Measurements from ENCODE around the gene RPUSD4. TPM values are rescaled to one million over a fixed set of nuclear protein-coding genes. Genes with fewer than 3 reads are reported as not detected.

RPUSD4 gene
- total and polyA plus RNA-seq, 9 of the 15 experiments (the other 6 are each of a cell fraction or from before 2014, with no cell fraction given) = 27.4 to 56.2 (median 44.6) TPM

DNA sequence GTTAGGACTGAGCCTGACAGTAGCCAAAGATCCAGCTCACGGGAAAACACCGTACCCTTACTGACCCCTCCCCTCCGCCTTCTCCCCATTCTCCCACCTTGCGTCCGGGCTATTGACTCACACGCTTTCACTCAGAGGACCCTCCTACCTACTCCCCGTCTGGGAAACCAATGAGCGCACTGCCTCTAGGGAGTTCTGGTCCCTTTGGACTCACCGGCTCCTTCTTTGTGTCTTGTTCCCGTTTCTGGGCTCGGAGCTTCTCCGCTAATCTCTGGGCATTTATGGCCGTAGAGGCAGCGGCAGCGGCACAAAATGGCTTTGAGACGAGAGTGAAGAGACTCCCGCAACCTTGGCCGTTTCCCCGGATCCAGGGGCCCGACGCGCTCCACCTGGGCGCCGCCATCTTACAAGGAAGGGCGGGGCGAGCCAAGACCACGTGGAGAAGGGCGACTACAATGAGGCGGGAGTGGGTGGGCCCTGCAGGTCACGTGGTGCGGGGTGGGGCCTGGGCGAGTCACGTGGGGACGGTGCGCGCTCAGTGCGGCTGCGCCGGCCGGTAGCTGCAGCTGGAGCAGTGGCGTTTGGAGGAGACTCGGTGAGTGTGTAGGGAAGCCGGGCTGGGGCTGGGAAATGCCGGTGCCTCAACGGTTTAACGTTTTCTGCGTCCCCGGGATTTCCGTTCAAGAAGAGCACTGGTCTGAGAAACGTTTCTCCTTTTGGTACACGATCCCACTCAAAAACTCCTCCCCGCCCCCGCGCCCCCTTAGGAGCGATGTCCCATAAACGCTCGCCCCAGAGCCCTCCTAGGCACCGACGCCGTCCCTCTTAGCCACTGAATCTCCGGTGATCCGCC is at the start of gene RPUSD4, which contains the start of gene FAM118B (continued):
- TF ChIP-seq NR1H2 (CRISPR knock-in tag; IDR thresholded peaks at IDR 0.05) (no peak), HSF4 (CRISPR knock-in tag; IDR thresholded peaks at IDR 0.05; ENCODE audit: borderline replicate concordance) (no peak), HBP1 (CRISPR knock-in tag; IDR thresholded peaks at IDR 0.05) (no peak), ZNF717 (CRISPR knock-in tag; IDR thresholded peaks at IDR 0.05) (no peak), RFX7 (CRISPR knock-in tag; IDR thresholded peaks at IDR 0.05) (no peak), RNF2 (IDR thresholded peaks at IDR 0.05) (peak; percentile 56; the same call in 1 of the 2 replicates), SUPT5H (IDR thresholded peaks at IDR 0.05) (peak; percentile 85), TCFL5 (CRISPR knock-in tag; conservative IDR thresholded peaks at IDR 0.05) (no peak), CCNT2 (IDR thresholded peaks at IDR 0.05; ENCODE audit: borderline replicate concordance, extremely low read depth, insufficient read length, low read depth, low read length) (peak; percentile 52), ZNF76 (CRISPR knock-in tag; IDR thresholded peaks at IDR 0.05; ENCODE audit: borderline replicate concordance) (peak; percentile 48; the same call in 1 of the 2 replicates), HMG20B (CRISPR knock-in tag; IDR thresholded peaks at IDR 0.05) (no peak), SIN3B (IDR thresholded peaks at IDR 0.05; ENCODE audit: low read depth) (peak; percentile 97), MED1 (CRISPR knock-in tag; IDR thresholded peaks at IDR 0.05; ENCODE audit: borderline replicate concordance) (no peak), STAT5B (CRISPR knock-in tag; IDR thresholded peaks at IDR 0.05) (no peak), TCF7L2 (IDR thresholded peaks at IDR 0.05; ENCODE audit: low read depth, low read length) (peak; percentile 17; the same call in 1 of the 2 replicates), SMARCB1 (IDR thresholded peaks at IDR 0.05; ENCODE audit: insufficient read length, low read depth) (no peak), ZNF3 (CRISPR knock-in tag; IDR thresholded peaks at IDR 0.05) (no peak), ZNF277 (CRISPR knock-in tag; IDR thresholded peaks at IDR 0.05; ENCODE audit: borderline replicate concordance) (no peak), CBFB (CRISPR knock-in tag; IDR thresholded peaks at IDR 0.05) (peak; percentile 42; the same call in 1 of the 2 replicates)
- TF ChIP-seq, protein P1, sequence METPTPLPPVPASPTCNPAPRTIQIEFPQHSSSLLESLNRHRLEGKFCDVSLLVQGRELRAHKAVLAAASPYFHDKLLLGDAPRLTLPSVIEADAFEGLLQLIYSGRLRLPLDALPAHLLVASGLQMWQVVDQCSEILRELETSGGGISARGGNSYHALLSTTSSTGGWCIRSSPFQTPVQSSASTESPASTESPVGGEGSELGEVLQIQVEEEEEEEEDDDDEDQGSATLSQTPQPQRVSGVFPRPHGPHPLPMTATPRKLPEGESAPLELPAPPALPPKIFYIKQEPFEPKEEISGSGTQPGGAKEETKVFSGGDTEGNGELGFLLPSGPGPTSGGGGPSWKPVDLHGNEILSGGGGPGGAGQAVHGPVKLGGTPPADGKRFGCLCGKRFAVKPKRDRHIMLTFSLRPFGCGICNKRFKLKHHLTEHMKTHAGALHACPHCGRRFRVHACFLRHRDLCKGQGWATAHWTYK (CRISPR knock-in tag; IDR thresholded peaks at IDR 0.05) = no peak
- TF ChIP-seq, protein P2, sequence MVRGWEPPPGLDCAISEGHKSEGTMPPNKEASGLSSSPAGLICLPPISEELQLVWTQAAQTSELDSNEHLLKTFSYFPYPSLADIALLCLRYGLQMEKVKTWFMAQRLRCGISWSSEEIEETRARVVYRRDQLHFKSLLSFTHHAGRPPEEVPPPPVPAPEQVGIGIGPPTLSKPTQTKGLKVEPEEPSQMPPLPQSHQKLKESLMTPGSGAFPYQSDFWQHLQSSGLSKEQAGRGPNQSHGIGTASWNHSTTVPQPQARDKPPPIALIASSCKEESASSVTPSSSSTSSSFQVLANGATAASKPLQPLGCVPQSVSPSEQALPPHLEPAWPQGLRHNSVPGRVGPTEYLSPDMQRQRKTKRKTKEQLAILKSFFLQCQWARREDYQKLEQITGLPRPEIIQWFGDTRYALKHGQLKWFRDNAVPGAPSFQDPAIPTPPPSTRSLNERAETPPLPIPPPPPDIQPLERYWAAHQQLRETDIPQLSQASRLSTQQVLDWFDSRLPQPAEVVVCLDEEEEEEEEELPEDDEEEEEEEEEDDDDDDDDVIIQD (CRISPR knock-in tag; IDR thresholded peaks at IDR 0.05) = no peak

Data from K562 (cell line).